Stimulated activated CD4-positive, alpha-beta T cell treated with anti-CD3 and anti-CD28 coated beads, Interleukin-12 subunit alpha, Interleukin-12 subunit beta, amount 100 ng/mL, for 4 hours (primary cell): ENCODE results near the gene HES4.
A peak's percentile ranks its signal among the peaks of the same experiment; 100 is the strongest.
"Not testable (repeated sequence)": the region's sequence is repeated elsewhere in the genome, so short reads cannot be mapped to it uniquely, and the experiment has no call there.

ENCODE experiments used
- DNase-seq: peaks from one replicate; pipeline ENCODE4 v3.0.0-alpha.2; 2020

HES4 gene

DNA sequence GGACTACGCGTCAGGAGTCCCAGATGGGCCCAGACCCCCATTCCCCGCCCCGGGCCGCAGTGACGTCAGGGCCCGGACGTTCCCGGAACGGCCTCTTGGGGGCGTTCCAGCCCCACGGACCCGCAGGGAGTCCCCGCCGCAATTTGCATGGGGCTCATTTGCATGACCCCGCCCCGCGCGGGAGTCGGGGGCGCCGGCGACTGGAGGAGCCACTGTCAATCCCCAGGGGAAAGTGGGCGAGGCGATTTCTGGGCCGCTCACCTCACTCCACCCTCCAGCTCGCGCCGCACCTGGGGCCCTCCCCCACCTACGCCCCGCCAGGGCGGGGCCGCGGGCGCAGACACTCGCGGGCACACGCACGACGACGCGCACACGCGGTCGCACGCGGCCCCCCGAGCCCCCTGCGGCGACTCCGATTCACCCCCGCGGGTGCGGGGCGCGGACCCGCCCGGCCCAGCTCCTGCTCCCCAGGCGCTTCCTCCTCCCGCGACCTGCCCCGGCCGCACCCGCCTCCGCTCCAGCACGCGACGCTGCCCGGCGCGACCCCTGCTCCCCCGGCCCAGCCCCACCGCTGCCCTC, 33.2 kb upstream of the HES4 start:
- DNase-seq = peak; percentile 90

DNA sequence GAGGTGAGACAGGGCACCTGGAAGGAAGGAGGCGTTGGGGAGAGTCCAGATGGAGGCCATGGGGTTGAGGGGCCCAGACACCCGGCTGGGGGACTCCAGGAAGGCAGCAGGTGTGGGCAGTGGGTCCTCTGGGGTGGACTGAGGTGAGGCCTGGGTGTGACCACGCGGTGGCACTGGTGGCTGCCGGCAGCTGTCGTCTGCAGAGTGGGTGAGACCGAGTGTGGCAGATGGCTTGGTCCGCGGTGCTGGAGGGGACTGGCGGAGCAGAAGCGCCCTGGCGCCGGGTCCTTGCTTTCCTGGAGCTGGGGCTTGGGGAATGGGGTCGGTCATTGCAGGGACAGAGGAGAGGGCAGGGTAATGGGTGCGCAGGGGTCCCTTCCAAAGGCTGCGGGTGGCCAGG, 32.5 kb upstream of the HES4 start:
- no peak for DNase-seq

DNA sequence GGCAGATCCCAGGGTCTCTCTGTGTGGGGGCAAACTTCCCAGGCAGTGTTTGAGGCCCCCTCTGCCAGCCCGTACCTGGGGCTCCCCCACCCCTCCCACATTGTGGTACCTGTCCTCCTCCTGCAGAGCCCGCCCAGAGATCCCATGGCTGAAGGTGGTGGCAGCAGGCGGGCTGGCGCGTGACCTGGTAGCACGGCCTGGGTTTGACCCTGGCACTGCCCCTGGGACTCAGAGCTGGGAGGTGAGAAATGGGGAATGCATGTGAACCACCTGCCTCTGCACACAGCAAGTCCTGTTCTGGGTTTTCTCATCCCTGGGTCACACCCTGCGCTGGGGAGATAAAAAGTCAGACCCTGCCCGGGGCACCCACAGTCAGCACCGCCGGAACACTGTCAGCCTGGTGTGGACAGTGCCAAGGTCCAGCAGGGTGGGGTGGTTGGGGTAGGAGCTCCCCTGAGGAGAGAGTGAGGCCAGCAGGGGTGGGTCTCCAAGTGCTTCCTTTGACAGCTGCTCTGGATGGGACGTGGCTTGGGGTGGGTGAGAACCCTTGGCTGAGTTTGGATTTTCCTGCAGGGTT, 31.9 kb upstream of the HES4 start:
- no peak for DNase-seq

DNA sequence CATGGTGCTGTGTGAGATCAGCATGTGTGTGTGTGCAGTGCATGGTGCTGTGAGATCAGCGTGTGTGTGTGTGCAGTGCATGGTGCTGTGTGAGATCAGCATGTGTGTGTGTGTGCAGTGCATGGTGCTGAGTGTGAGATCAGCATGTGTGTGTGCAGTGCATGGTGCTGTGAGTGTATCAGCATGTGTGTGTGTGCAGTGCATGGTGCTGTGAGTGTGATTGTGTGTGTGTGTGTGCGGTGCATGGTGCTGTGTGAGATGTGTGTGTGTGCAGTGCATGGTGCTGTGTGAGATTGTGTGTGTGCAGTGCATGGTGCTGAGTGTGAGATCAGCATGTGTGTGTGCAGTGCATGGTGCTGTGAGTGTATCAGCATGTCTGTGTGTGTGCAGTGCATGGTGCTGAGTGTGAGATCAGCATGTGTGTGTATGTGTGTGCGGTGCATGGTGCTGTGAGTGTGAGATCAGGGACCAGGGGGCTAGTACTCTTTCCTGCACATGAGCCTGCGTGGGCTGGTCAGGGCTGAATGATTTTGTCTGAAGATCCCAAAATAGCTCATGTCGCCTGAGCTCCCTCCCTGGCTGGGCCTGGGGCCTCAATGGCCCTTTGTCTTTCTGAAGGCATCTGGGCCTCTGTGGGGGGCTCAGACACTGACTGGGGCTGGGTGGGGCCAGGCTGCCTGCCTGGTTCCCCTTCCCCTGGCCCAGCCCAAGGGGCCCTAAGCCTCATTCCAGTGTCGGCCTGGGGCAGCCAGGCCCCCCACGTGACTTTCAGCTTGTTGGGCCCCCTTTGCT, 31.2 kb upstream of the HES4 start:
- DNase-seq = not testable (repeated sequence)

DNA sequence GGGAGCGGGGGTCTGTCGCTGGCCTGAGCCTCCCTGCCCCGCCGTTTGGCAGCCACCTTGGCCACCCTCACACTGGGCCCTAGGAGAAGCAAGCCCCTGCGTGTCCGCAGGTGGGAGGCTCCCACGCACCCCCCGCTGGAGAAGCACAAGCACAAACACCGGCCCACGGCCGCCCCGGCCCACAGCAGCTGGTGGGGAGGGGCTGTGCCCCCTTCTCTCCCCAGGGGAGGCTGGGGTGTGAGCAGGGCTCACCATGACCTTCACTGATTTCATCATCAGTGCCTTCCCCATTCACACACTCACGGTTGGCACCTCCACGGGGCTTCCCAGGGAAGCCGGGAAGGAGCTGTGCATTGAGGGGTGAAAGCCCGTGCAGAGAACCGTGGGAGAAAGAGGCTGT, 27.9 kb upstream of the HES4 start:
- DNase-seq = no peak

DNA sequence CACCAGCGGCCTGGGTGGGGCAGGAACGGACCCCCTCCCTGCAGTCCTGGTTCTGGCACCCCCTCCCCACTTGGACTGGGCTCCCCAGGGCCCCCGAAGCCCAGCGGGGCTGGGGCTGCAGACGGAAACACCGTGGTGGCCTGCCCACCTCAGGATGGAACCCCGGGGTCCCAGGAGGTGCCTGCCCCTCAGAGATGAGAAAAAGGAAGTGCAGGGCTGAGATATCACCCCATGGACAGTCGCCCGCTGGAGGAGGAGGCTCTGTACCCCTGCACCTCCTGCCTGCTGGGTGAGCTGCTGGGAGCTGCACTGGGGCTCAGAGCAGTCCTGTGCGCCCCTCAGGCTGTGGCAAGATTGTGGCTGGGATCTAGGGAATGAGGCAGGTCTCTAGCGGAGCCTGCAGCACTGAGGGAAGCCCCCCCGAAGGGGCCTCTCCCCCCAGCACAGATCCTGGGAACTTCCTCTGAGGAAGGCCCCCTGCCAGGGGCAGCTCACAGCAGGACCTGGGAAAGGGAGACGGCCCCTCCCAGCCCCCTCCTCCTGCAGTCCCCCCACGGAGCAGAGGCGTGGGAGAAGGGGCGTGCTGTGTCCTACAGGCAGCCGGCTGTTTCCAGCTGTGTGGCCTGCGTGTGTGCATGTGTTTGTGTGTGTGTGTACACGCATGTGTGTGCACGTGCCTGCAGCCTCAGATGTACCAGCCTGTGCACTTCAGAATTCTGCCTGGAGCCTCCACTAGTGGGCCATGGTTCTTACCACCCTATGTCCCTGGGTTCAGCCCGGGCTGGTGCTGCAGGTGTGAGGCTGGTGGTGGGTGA, 26.9 kb upstream of the HES4 start:
- no peak for DNase-seq

DNA sequence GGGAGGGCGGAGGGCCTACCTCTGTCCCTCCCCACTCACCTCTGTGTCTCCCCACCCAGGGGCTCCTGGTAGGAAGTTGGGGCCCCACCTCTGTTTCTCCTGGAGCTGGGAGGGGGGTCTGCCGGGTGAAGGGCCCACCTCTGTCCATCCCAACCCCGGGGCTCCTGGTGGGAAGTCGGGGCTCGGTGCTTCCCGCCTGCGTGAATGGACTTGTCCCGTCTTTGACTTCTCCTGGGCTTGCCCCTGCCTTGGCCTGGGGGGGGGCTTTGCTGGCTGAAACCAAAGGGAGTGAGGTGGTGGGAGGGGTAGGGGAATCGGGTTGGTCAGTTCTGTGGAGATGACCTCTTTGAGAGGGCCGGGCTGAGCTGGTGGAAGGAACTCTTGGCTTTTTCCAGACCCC, 25.8 kb upstream of the HES4 start:
- no peak for DNase-seq

DNA sequence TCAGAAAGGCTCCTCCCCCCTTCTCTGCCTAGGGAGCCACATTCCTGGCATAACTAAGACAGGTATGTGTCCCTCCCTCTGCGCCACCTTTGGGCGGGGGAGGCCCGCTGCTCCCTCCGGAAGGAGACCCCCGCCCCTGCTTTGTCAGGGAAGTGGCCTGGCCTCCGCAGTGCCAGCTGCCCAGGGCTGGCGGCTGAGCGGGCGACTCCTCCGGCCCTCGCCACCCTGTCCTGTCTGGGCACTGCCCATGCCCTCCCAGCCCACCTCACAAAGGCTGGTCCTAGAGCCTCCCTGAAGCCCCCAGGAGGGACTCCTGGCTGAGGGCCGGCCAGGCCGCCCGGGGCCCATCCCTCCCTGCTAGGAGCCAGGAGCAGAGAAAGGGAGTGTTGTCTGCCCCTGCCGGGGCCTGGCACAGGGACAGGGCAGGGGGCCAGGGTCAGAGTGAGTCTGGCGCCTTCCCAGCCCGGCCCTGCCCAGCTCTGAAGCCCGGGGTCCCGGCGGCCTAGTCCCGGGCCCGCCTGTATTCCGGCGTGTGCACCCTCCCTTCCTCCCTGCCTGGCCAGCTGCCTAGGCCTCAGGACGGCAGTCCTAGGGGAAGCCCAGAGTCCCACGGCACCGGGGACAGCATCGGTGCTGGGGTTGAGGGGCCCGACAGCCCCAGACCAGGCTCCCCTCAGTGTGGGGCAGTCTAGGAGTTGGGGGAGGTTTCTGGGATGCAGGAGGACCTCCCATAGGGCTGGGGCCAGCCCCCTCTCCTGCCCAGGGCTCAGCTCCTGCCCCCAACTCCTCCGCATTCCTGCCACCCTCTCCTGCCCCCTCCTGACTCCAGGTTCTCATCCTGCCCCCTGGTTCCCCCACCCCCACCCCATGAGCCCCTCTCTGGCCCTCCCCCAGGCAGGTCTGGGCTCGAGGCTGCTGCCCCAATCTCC, 25.1 kb upstream of the HES4 start:
- DNase-seq = no peak

DNA sequence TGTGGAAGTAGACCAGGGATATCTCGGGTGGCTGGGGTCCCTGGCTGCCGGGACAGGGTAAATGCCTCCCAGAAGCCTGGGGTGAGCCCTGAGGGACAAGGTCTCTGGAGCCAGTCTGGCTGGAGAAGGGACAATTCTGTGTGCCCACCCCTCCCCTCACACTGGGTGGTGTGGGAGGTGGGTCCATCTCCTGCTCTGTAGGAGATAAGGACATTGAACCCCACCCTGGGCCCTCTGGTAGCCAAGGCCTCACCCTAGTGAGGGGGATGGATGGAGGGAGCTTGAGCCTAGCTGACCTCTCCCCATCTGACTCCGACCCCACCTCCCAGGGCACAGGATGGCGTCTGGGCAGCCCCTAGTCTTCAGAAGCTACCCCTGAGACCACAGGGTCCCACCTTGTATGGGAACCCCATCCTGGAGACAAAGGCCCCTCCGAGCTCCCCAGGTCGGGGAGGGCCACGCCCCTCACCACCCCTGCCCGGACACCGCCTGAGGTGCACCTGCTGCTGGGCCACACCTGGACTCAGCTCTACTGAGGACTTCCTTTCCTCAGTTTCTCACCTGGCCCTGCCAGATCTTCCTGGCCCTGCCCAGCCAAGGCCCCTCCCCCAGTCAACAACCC, 24.4 kb upstream of the HES4 start:
- DNase-seq = no peak

DNA sequence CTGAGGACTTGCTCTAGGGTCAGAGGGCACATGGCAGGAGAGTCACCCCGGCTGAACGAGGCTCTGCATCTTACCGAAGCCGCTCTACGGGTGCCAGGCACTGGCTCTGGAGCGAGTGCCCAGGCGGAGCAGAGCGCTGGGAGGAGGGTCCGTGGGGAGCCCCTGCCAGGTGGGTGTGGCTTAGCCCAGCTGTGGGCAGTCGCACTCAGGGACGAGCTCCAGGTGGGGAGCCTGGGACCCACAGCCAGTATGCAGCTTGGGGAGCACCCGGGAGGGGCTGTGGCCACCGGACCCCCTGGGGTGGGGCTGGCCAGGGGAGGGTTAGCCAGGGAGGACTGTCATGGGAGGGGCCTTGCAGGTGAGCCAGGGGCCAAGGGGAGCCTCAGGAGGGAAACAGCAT, 23.8 kb upstream of the HES4 start:
- no peak for DNase-seq

DNA sequence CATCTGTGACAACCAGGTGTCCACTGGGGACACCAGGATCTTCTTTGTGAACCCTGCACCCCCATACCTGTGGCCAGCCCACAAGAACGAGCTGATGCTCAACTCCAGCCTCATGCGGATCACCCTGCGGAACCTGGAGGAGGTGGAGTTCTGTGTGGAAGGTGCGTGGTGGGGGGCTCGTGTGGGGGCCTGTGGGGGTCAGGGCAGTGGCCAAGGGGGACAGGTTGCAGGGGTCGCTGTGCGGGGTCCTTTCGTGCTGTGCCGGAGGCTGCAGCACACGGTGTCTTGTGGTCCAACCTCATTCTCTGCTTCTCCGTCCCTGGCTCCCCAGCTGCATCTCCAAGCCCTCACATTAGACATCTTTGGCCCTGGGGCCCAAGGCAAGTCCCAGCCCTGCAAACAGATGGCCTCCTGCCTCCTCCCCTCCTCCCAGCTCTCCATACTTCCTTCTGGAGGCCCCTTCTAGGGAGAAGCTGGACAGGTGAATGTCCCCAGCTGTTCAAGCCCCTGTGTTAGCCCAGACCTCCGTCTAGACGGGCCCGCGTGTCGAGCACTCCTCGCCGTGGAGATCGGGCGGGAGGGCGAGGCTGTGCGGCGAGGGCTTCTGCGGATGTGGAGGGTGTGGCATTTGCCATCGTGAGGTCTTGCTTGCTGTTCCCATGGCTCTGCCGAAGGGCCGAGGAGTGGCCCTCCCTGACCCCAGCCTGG, 22.6 kb upstream of the HES4 start:
- DNase-seq = no peak

DNA sequence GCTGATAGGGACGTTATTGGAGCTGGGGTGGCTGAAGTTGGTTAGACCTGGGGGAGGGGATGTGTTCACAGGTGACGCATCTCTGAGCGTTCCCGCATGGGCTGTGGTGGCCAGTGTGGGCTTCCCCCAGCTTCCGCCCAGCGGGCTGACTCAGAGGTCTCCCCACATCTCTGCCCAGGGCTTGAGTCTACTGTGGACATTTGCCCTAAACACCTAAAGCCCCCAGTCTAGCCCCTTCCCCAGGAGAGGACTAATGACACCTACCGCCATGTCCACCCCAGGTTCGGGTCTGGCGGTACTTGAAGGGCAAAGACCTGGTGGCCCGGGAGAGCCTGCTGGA, 22.0 kb upstream of the HES4 start:
- no peak for DNase-seq

DNA sequence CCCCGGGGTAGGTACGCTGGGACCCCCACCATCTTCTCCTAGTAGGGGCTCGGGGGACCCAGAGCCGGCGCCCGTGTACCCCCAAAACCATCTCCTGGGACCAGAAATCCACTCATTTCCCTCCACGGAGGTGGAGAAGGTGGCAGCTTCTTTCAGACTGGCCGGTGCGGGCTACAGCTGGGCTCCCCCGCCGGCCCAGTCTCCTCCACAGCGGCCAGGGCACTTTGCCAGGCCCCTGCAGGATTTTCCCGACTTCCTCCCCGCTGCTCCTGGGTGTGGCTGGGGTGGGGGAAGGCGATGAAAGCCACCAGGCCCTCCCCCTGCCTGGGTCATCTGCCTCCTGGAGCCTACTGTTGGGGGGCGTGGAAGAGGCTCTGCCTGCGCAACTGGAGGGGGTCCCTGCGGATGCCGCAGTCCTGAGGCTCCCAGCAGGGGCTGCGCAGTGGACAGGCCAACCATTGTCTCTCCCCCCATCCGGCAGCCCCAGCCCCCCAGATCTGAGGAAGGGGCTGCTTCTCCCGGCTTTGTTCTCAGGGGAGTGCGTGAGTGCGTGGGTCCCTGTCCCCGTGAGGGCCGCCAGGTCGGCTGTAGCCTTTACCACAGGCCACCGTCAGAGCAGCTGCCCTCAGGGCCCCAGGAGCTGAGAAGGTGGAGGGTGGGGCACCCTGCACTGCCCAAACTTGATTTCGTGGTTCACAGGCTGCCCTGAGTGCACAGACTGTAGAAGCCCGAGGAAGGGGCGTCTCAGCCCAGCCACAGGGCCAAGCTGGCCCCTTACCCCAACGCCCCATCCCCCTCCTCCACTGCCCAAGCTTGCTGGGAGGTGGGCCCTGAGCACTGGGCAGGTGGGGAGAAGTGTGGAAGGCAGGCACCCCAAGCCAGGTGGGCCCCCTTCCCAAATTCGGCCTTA, 21.4 kb upstream of the HES4 start:
- DNase-seq = no peak

DNA sequence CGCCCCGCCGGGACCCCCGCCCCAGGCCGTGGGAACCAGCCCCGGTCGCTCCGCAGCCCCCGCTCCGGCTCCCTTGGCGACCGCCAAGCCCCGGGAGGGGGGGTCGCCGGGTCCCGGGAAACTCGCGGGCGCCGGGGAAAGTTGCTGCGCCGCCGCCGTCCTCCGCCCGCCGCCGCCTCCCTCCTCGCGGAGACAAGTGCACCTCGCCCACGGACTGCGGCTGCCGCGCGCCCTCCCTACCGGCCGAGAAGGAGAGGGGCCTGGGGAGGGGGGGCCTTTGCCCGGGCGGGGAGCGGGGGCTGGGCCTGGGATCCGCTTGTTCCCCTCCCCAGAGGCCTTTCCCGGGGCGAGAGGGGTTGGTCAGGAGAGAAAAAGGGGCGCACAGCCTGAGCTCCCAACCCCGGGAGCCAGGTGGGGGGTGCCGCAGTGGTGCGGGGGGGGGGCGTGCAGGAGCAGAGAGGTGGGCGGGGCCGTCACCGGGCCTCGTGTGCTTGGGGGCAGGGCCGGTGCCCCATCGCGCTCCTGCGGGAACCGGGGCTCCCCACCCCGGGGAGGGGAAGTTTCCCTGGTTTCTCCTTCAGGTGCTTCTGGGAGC, 20.6 kb upstream of the HES4 start:
- DNase-seq = peak; percentile 47

DNA sequence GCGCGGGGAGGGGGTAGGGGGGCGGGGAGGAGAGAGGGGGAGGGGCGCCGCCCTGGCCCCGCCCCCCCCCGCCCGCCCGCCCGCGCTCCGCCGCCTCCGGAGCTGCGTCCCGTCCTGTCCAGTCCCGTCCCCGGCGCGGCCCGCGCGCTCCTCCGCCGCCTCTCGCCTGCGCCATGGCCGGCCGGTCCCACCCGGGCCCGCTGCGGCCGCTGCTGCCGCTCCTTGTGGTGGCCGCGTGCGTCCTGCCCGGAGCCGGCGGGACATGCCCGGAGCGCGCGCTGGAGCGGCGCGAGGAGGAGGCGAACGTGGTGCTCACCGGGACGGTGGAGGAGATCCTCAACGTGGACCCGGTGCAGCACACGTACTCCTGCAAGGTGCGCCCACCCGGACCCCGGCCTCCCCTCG, 20.1 kb upstream of the HES4 start, which contains the start of gene AGRN:
AGRN (plus strand) TSS at position 121 of the 405 bp plus-strand sequence; CDS start at position 174, 53 bp downstream.
- DNase-seq = peak; percentile 17

DNA sequence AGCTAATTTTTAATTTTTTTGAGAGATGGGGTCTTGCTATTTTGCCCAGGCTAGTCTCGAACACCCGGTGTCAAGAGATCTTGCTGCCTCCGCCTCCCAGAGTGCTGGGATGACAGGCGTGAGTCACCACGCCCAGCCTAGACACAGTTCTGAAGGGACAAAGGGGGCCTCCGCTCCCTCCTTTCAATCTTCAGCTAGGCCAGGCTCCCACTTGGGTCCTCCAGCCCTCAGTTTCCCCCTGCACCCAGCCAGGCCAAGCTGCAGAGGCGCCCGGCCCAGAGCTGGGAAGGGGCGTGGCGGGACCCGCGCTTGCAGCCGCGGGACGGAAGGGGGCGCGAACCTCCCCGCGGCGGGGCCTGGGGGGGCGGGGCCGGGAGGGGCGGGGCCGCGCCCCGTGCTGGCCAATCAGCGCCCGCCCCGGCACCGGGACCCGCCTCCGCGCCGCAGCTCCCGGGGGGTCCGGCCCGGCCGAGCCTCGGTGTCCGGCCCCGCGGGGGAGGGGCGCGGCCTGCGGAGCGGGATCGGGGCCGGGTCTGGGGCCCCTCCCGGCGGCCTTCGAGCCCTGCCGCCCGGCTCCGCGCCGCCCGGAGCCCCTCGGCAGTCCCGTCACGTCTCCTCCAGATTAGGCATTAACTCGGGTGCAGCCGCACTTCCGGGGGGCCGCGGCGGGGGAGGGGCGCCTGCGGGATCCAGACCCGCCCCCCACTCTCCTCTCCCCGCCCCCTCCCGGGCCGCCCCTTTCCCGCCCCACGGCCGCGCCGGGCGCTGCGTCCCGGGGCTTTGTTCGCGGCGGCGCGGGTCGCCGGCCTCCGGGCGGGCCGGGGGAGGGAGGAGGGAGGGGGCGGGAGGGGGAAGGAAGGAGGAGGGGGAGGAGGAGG, 19.5 kb upstream of the HES4 start:
- DNase-seq = peak; percentile 77

DNA sequence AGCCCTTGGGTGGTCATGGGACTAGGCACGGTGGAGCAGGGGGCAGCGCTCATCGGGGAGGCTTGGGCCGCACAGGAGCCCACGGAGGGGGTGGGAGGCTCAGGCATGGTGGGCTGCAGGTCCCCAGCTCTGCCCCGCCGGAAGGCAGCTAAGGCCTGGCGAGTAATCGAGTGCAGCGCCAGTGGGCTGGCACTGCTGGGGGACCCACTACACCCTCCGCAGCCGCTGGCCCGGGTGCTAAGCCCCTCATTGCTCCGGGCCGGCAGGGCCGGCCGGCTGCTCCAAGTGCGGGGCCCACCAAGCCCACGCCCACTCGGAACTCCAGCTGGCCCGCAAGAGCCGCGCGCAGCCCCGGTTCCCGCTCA, 18.4 kb upstream of the HES4 start:
- not testable (repeated sequence) for DNase-seq

DNA sequence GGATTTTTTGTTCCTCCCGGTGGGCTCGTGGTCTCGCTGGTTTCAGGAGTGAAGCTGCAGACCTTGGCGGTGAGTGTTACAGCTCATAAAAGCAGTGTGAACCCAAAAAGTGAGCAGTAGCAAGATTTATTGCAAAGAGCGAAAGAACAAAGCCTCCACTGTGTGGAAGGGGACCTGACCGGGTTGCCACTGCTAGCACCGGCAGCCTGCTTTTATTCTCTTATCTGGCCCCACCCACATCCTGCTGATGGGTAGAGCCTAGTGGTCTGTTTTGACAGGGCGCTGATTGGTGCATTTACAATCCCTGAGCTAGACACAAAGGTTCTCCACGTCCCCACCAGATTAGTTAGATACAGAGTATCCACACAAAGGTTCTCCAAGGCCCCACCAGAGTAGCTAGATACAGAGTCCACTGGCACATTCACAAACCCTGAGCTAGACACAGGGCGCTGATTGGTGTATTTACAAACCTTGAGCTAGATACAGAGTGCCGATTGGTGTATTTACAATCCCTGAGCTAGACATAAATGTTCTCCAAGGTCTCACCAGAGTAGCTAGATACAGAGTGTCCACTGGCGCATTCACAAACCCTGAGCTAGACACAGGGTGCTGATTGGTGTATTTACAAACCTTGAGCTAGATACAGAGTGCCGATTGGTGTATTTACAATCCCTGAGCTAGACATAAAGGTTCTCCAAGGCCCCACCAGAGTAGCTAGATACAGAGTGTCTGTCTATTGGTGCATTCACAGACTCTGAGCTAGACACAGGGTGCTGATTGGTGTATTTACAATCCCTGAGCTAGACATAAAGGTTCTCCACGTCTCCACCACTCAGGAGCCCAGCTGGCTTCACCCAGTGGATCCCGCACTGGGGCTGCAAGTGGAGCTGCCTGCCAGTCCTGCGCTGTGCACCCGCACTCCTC, 17.8 kb upstream of the HES4 start:
- DNase-seq = not testable (repeated sequence)
